ENCODE data around the gene SCN1B.

Gene SCN1B

GRCh38 chr19:35074426-35075201, 44.3 kb downstream of the SCN1B start:
- DNase-seq (ENCODE audit: low read depth) = no peak

DNA sequence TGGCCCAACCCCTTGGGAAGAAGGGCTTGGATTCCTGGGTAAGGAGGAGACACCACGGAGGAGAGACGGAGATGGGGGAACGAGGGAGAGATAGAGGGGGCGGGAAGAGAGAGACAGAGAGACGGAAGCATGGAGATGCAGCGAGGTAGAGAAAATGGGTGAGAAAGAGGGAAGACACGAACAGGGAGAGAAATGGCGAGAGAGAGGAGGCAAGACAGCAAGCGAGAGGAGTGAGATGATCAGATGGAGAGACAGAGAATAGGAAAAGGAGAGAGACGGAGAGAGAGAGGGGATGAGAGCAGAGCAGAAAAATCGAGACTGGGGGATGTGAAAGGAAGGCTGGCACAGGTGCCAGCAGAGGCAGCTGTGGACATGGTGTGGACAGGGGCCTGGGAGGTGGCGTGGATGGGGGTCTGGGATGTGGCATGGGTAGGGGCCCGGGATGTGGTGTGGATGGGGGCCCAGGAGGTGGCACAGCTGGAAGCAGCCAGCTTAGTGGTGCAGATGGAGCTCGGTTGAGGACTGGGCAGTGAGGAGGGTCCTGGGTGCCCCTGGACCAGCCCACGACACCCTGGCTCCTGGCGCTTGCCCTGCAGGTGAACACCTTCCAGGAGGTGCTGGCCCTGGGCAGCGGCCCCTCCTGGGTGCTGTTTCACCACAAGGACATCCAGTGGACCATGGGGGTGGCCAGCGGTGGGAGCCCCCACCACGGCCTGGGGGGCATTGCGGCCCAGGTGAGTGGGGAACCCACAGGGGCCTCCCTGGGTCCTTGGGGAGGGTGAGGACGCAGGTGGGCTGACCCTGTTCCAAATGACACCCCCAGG, 45.1 kb downstream of the SCN1B start:
- no peak for DNase-seq (ENCODE audit: low read depth)

GRCh38 chr19:35076026-35076370, 45.7 kb downstream of the SCN1B start:
- no peak for DNase-seq (ENCODE audit: low read depth)

- no peak for DNase-seq (ENCODE audit: low read depth)
Measured at GRCh38 chr19:35076657-35077056, 46.4 kb downstream of the SCN1B start.

GRCh38 chr19:35077411-35078223, 47.3 kb downstream of the SCN1B start:
- DNase-seq (ENCODE audit: low read depth) = no peak

DNA sequence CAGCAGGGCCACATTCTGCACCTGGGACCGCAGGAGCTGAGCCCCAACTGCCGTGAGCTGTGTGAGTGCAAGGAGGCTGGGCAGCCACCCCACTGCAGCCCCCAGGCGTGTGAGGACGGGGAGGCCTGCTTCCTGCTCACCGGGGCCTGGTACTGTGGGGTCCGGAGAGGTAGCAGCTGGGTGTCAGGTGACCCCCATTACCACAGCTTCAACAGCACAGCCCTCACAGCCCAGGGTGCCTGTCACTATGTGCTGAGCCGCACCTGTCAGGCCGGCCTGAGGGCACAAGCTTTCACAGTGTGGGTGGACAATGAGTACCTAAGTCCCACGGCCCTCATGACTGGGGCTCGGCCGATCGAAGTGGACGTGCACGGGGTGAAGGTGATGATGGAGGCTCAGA, 49.6 kb downstream of the SCN1B start:
- no peak for DNase-seq (ENCODE audit: low read depth)

- DNase-seq (ENCODE audit: low read depth) = no peak
Measured at GRCh38 chr19:35080613-35081170, 50.4 kb downstream of the SCN1B start.

- no peak for DNase-seq (ENCODE audit: low read depth)
Measured at GRCh38 chr19:35081201-35081600, 50.9 kb downstream of the SCN1B start.

DNA sequence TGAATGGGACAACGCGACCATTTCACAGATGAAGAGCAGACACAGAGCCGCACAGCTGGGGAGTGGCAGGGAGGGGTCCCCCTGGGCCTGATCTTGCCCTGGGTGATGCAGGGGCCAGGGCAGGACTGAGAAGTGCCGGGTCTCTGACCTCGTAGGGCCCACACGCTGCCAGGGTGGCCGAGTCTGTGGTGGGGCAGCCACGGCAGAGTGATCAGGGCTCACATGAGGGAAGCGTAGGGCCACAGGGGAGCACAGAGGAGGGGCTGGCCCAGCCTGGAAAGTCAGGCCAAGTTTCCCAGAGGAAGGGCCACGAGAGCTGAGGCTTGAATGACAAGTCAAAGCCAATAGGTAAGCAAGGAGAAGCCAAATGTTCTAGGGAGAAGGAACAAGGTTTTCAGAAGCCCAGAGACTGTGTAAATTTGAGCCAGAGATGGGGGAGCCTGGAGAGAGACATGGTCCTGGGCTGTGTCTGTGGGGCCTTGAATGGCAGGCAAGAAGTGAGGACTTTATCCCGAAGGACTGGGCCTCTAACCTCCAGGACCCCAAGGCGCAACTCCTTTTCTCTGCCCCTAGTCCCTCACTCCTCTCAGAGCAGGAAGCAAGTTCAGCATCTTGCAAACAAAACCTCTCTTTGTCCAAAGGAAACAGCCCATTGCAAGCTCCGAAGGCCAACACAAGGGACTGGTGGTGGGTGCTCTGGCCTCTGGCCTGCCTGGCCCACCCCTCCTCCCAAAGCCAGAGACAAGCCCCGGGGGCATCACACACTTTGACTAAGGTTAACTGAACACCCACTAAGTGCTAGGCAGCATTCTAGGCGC, 53.6 kb downstream of the SCN1B start:
- DNase-seq (ENCODE audit: low read depth) = no peak

DNA sequence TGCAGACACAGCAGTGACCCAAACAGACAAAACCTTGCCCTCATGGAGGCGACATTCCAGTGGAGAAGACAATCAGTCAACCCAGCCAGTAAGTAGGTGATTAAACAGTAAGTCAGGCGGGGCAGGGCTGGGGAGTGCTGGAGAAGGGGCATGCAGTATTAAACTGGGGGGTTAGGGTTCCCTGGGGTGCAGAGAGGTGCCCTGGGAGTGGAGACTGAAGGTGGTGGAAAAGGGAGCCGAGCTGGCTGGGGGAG, 54.2 kb downstream of the SCN1B start:
- DNase-seq (ENCODE audit: low read depth) = no peak

DNA sequence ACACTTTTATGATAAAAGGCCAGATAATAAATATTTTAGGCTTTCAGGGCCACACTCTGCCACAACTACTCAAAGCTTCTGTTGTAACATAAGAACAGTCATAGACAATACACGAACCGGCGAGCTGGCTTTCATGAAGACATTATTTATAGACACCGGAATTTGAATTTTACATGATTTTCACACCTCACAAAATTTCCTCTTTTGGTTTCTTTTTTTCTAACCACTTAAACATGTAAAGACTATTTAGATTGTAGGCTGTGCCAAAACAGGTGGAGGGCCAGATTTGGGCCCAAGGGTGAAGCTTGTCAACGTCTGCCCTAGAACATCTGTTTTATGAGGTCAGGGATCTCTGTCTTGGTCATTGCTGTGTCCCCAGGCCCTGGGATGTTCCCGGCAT, 55.7 kb downstream of the SCN1B start:
- no peak for DNase-seq (ENCODE audit: low read depth)

GRCh38 chr19:35086455-35086854, 56.2 kb downstream of the SCN1B start:
- no peak for DNase-seq (ENCODE audit: low read depth)

DNA sequence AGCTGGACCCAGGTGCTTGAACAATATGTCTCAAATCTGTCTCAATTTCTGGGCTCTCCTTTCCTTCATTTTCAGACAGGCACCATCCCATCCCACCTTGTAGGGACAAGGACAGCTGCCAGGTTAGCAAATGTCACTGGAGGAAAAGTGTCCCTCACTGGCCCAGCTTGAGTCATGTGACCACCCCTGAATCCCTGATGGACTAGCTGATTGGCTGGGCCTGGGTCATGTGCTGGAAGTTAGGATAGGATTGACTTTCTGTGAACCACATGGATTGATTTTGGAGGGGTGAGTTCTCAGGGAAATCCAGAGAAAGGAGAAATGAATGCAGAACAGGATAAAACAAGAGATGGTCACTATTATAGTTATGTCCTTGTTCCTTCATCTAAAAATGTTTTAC, 57.1 kb downstream of the SCN1B start:
- DNase-seq (ENCODE audit: low read depth) = no peak

- no peak for DNase-seq (ENCODE audit: low read depth)
Measured at GRCh38 chr19:35088131-35088913, 58.1 kb downstream of the SCN1B start.

GRCh38 chr19:35089554-35089953, 59.3 kb downstream of the SCN1B start:
- DNase-seq (ENCODE audit: low read depth) = no peak
